Suprapubic skin (tissue), 3 donors: Measurements from ENCODE around the gene KCNK5.

Experiments
- CTCF ChIP-seq, 2 donors: fragments of 200-600 bp in 1 of 2; fragments of 450-650 bp in 1 of 2; sonication (generic) in 1 of 2; IDR thresholded peaks; one replicate each; pipeline ENCODE4 v1.5.1; 2016 to 2019; ENCODE audit warnings: antibody characterized with exemption in 2 of 2, mild to moderate bottlenecking in 1 of 2, moderate library complexity in 1 of 2
- POLR2A ChIP-seq, 2 donors: fragments of 450-650 bp; IDR thresholded peaks; one replicate each; pipeline ENCODE4 v1.6.1; 2017; ENCODE audit warnings: antibody characterized with exemption in 2 of 2, mild to moderate bottlenecking in 2 of 2, moderate library complexity in 2 of 2

- TF ChIP-seq CTCF (IDR thresholded peaks at IDR 0.05) (no peak), POLR2A (IDR thresholded peaks at IDR 0.05) (no peak)
Observed at GRCh38 chr6:39204646-39205244, 24.5 kb downstream of the KCNK5 start.
